Forelimb muscle (tissue), 1 donor: ENCODE results near the gene SOX13. TPM values are rescaled to one million over a fixed set of nuclear protein-coding genes. Genes with fewer than 3 reads are reported as not detected.

Experiments used
- DNase-seq: peaks from one replicate; pipeline ENCODE4 v3.0.0-alpha.2; 2013; ENCODE audit warnings: low read depth
- polyA plus RNA-seq: library from polyadenylated mRNA; unstranded; fragments of 120-200 nt; gene quantifications from one replicate; pipeline ENCODE4 v1.2.1, GENCODE V29; 2013; ENCODE audit not compliant: insufficient read length

SOX13 gene
- polyA plus RNA-seq, 1 donor: 24.9 TPM

DNA sequence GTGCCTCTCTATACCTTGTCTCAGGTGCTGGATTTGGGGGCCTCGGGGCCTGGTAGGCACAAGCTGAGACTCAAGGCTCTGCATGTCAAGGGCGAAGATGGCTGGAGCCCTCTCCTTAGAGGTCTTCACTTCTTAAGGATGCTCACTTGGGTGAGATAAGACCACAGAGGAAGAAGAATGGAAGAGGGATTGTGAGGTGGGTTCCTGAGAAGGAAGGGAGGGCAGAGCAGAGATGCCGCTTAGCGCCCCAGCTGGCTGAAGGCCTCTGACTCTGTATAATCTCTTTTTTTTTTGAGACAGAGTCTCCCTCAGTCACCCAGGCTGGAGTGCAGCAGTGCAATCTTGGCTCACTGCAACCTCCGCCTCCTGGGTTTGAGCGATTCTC lies 32.2 kb downstream of the SOX13 start:
- DNase-seq: no peak

DNA sequence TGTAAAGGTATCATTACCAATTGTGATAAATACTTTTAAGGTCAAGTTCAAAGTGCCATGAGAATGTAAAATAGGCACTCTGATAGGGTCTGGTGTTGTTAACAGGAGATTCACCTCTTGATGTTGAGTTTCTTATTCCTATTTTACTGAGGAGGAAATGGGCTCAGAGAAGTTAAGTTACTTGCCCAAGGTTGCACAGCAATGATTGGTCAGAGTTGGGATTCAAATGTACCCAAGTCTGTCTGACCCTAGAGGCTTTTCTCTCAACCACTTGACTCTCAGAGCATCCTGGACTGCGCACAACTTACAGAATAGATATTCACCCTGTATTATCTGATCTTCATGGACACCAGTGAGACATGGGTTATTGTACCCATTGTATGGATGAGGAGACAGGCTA lies 33.9 kb downstream of the SOX13 start:
- DNase-seq: no peak

DNA sequence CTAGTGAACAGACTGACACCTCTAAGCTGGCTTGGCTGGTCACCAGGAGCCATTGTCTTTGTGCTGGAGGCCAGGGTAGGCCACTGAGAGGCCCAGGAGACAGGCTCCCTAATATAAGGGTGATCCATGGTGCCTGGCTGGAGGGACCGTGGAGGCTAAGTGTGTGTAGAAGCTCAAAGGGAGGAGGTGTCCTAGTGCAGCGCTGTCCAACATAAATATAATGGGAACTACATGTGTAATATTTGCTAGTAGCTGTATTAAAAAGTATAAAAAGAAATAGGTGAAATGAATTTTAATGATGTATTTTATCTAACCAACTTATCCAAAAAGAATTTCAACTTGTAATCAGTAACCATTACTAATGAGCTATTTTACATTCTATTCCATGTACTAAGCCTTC lies 35.0 kb downstream of the SOX13 start:
- no peak for DNase-seq

DNA sequence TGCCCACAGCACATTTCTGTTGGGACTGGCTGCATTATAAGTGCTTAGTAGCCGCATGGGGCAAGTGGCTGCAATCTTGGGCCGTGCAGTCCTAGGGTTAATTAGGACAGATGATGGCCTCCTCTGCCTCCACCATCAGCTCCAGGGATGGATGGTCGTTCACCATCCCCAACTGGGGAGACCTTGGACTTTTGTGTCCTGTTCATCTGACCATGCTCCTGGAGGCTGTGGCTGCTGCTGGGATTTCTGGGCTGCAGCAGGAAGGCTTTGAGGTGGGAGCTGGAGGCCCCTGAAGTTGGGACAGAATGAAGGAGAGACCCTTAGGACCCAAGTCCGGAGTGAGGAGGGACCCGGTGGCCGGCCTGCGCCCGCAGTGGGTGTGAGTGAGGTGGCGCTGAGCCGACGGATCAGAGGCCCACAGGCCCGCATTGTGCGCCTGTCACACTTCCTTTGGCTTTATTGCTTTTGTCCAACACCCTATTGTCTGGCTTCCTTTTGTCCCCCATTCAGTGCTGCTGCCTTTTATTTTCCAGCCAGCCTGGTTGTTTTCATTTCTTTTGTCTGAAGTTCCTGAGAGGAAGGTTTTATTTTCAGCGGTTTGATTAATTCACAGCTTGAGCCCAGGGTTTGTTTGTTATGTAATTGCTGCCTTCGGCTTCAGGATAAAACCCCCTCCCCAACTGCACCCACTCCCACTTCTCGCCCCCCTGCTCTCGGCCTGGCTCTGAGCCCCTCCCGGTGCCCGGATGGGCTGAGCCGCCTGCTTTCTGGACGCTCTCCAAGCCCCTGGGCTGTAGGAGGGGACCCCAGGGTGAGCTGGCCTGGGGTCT lies 35.6 kb downstream of the SOX13 start:
- no peak for DNase-seq

DNA sequence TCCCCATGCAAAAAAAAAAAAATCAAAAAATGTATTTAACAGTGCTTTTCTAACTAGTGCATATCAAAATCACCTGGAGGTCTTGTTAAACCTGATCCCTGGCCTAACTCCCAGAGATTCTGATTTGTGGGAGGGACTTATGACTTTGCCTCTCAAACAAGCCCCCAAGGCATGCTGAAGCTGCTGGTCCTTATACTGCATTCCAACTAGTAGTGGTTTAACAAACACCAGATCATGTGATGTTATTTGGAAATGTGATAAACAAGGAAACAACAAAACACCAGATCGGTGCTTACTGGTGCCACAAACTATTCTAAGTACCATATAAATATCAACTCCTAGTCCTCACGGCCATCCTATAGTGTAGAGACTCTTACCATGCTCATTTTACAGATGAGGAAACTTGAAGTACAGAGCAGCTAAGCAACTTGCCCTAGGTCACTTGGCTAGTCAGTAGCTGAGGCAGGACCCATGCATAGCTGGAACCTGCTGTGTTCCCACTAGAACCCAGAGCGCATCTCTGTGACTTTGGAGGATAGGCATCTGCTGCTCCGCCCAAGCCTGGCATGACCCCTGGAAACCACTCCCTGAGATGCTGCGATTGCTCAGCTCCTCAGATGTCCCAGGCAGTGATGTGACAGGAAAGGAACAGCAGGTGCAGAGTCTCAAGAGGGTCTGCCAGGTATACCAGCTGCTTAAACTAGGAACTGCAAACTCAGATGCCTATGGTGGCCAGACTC lies 38.1 kb downstream of the SOX13 start:
- no peak for DNase-seq

DNA sequence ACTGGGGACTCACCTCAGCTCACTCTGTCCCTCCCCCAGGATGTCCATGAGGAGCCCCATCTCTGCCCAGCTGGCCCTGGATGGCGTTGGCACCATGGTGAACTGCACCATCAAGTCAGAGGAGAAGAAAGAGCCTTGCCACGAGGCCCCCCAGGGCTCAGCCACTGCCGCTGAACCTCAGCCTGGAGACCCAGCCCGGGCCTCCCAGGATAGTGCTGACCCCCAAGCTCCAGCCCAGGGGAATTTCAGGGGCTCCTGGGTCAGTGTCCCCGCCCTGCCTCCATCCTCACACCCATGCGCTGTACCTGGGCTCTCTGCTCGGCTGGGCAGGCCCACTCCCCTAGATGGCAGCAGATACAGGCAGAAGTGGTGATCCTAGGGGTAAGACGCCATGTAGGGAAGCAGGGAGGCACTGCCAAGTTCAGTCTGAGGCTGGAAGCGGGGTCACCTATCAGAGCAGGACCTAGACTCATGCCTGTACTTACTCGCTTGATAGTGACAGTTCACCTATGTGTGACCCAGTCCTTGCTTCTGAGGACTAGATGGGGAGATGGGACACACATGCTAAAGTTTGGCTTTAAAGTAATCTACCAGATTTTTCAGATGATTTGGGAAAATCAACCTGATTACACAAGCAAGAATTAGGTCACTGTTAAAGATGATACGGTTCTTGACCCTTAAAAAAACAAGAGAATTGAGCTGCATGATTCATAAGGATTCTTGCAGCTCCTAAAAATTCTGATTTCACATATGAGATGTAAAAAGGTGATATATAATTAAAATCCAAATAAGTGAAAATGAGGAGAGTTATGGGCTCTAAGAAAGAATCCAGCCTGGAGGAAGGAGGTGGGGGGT lies 40.2 kb downstream of the SOX13 start:
- DNase-seq: no peak

DNA sequence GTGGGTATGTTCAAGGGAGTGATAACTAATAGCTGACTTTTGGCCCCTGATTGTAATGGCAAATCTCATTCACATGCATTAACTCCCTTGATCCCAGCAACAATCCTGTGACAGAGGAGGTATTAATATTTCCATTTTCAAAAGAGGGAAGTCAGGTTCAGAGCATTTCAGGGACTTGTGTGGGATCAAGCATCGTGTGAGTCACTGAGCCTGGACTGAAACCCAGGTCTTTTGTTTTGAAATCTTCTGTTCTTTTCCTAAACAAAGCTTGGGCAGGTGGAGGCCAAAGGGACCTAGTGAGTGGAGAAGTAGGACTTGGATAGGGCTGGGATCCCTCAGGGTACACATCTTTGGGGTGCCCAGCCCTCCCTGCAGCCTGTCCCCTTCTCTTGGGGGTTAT lies 41.0 kb downstream of the SOX13 start:
- DNase-seq: no peak

DNA sequence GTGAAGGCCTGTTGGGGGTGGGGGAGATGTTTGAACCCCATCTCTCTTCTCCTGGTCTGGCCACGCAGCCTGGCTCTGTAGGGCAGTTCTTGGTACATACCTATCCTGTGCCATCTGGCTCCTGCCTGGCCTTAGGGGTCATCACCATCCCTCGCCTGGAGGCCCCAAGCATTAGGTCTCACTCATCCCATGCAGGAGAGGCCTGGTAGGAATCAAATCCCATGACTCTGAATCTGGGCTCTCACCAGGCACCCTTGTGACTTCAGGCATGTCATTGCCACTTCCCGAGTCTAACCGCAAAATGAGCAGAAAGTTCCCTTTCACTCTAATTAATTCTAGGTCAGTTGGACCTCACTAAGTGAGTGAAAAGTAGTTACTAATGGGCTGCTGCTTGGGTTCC lies 41.7 kb downstream of the SOX13 start:
- no peak for DNase-seq

DNA sequence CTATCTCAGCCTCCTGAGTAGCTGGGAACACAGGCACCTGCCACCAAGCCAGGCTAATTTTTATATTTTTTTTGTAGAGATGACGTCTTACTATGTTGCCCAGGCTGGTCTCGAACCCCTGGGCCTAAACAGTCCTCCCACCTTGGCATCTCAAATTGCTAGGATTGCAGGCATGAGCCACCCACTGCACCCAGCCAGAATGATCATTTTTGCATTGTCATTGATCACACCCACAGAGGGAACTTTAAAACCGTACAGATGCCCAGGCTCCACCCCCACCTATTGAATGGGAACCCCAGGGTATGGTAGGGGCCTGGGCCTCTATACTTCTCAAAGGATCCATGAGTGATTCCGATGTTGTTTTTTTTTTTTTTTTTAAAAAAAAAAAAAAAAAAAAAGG lies 42.2 kb downstream of the SOX13 start:
- no peak for DNase-seq

DNA sequence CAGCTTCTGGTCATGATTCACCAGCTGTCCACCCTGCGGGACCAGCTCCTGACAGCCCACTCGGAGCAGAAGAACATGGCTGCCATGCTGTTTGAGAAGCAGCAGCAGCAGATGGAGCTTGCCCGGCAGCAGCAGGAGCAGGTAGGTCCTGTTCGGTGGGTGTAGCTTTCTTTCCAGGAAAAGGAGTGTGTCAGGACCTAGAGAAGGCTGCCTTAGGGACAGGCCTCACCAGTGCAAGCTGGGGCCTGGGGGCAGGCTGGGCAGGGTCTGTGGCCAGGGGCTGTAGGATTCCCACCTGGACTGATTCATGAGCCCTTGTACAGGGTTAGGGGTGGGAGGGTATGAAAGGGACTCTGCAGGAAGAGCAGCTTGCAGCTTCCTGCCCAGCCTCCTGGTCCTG lies 43.6 kb downstream of the SOX13 start:
- no peak for DNase-seq

DNA sequence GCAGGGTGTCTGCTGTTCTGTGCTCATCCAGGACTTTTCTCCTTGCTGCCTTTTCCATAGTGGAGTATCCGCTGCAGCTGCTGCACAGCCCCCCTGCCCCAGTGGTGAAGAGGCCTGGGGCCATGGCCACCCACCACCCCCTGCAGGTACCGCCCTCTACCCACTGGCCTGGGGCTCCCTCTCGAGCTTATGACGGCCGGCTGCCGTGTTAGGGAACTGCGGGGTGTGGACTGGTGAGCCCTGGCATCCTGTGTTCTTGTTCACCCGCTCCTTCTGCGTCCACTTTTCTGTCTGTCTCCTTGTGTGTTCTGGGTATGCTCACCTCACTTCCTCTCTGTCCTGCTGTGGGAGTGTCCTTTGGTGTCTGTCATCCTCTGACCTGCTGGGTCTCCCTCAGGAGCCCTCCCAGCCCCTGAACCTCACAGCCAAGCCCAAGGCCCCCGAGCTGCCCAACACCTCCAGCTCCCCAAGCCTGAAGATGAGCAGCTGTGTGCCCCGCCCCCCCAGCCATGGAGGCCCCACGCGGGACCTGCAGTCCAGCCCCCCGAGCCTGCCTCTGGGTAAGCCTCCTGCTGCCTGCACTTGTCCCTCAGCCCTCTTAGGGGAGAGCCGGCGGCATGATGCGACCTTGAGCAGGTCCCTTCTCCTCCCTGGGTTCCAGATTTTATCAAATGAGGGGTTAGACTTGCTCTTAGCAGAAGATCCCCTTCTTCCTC lies 49.1 kb downstream of the SOX13 start:
- no peak for DNase-seq

DNA sequence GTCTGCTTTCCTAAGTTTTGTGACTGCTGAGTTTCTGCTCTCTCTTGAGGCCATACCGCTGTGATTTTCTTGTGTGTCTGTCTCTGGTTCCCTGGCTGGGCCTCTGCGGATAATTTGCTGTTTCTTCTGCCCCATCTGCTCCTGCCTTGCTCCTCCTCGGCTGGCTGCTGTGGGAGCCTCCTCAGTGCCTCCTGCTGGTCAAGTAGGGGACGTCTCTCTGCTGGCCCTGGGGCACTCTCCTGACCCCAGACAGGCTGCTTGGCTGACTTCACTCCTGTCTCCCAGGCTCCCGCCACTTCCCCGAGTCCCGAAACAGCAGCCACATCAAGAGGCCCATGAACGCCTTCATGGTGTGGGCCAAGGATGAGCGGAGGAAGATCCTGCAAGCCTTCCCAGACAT lies 50.5 kb downstream of the SOX13 start:
- no peak for DNase-seq

DNA sequence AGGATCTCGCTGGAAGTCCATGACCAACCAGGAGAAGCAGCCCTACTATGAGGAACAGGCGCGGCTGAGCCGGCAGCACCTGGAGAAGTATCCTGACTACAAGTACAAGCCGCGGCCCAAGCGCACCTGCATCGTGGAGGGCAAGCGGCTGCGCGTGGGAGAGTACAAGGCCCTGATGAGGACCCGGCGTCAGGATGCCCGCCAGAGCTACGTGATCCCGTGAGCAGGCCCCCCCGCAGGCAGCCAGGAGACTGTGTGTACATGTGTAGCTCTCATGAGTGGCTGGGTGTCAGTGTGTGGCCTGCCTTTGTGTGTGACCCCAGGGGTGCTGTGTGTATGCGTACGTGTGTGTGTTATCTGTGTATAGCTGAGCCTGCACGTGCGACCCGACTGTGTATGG lies 51.7 kb downstream of the SOX13 start:
- no peak for DNase-seq

DNA sequence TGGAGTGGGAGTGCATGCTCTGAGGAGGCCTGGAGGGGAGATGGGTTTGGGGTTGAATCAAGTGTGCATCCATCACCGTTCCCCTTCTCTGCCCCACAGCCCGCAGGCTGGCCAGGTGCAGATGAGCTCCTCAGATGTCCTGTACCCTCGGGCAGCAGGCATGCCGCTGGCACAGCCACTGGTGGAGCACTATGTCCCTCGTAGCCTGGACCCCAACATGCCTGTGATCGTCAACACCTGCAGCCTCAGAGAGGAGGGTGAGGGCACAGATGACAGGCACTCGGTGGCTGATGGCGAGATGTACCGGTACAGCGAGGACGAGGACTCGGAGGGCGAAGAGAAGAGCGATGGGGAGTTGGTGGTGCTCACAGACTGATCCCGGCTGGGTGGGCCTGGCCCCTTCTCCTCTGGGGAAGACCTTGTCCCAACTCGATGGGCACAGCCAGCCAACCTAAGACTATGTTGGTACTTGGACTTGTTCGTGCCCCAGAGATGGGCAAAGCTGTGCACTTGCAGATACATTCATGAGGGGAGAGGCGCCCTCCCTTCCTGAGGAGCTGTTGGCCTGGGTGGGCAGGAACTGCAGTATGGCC lies 52.9 kb downstream of the SOX13 start:
- DNase-seq: no peak

DNA sequence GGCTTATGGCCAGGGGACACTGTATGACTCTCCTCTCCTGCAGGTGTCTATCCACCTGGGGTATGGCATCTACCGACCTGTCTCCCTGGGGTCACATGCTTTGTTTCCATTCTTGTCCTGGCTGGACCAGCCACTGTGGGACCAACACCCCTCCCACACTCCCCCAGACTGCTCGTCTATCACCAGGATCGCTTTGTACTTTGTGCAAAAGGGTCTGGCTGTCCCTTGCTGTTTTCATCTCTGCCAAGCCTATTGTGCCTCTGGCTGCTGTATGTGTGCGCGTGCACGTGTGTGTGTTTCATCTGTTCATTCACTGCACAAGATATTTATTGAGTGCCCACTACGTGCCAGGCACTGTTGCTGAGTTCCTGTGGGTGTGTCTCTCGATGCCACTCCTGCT lies 53.5 kb downstream of the SOX13 start:
- no peak for DNase-seq

DNA sequence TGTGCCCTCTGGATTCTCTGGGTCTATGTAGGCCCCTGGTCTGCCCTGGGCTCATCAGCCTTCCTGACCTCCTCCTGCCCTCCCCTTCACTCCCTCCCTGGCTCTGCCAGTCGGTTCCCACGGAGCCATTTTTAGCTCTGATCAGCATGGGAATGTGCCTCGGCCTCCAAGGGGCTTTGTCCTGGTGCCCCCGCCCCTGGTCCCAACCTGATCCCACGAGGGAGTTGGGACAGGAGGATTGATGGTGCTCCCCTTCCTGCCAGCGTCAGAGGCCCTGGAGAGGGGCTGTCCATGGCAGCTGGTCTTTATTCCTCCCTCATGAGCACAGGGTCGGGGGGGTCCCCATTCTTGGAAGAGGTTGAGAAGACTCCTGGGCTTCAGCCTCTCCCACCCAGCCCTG lies 54.0 kb downstream of the SOX13 start:
- no peak for DNase-seq

DNA sequence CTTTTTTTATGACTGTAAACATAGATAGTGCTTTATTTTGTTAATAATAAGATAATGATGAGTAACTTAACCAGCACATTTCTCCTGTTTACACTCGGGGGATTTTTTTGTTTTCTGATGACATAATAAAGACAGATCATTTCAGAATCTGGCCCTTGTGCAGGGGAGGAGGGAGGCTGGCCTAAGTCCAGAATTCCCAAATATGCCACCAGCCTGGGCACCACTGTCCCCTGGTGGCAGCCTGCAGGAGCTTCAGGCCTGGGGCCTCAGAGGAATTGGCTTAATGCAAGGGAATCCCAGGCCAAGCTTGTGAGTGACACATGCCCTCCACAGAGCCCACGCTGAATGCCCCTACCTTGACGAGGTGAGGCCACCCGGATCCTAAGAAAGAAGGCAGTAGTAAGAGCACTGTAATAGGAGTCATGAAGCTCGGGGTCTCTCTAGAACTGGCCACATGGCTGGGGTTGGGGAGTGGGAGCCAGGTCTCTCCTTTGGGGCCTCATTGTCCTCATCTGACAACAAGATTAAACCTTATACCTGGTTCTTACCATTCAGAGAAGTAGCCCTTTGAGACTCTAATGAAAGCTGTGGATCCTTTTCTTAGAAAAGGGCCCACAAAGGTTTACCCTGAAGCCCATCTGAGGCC lies 54.8 kb downstream of the SOX13 start:
- no peak for DNase-seq

DNA sequence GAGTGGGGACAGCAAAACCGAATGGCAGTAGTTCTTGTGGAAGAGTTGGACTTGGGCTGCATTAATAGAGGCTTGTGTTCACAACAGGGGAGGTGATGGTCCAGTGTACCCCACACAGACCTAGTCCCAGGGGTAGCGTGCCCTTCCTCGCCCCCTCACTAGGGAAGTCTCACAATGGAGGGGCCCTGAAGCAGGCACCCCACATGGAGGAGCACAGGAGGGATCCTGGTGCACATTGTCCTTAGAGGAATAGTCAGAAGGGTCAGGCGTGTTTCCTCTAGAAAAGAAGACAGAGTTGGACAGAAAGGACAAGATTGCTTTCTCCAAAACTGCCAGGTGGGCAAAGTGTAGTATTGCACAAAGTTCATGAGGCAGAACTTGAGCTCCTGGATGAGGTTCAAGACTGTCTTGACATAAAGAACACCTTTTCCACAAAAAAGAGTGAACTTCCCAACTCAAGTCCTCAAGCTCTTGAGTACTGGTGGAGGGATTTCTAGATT lies 55.6 kb downstream of the SOX13 start:
- DNase-seq: no peak

DNA sequence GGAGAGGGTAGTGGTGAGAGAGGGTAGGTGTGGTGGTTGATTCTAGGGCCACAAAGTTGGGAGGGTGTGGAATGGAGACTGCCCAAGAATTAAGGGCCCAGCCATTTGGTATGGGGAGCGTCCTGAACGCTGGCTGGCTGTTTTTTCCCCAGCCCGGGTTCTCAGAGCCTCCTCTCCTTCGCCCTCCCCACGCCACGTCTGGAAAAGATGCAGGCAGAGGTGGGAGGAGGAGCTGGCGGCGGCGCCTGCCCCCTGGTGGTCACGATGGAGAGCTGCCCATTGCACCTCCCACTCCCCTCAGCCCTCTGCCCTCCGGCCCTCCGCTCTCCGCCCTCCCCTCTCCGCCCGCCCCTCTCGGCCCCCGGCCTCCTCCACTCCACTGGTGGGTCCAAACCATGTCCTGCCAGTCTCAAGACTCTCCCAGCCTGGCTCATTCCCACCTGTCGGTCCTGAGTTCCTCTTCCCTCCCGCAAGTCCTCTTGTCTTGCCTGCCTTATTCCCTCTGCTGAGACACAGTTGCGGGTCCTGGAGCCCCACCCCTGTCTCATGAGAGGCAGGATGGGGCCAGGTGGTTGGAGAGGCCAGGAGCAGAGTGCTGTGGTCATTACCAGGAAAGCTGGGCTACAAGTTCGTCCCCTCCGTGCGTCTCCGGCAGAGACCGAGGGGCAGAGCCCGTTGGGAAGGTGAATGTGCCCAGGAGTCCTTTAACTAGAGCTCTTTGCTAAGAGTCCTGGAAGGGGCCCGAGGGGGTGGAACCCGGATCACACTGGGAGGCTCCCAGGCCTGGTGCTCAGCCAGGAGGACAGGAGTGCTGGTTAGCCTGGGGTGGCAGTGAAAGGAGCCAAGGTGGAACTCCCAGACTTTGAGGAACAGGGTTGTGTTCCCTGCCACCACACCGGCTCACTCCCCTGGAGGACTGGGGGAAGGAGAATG lies 56.3 kb downstream of the SOX13 start:
- peak; percentile 20 for DNase-seq

DNA sequence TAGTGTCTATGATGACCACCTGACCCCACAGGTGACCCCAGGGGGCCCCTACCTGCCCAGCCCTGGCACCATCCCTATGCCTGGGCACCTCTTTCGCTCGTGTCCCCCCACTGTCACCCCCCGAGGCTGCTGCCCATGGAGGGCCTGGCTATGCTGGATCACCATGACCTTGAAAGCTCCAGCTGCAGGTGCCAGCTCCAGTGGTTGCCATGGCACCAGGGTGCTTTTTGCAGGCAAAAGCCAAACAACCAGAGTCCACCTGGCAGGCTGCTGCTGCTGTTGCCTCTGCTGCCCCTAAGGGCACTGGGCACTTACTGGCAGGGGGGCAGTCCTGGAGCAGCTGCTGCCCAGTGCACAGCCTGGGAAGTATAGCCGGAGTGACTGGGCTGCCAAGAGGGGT lies 57.3 kb downstream of the SOX13 start:
- no peak for DNase-seq
